Activated CD8-positive, alpha-beta memory T cell treated with anti-CD3 and anti-CD28 coated beads for 1 hour (primary cell): Measurements from ENCODE around the gene POLR2C.

Source experiments
- DNase-seq, 2 donors: peaks; one replicate each; pipeline ENCODE4 v3.0.0-alpha.2; 2020; ENCODE audit warnings: low read depth in 1 of 2; ENCODE audit errors: extremely low read depth in 1 of 2

Gene POLR2C

DNA sequence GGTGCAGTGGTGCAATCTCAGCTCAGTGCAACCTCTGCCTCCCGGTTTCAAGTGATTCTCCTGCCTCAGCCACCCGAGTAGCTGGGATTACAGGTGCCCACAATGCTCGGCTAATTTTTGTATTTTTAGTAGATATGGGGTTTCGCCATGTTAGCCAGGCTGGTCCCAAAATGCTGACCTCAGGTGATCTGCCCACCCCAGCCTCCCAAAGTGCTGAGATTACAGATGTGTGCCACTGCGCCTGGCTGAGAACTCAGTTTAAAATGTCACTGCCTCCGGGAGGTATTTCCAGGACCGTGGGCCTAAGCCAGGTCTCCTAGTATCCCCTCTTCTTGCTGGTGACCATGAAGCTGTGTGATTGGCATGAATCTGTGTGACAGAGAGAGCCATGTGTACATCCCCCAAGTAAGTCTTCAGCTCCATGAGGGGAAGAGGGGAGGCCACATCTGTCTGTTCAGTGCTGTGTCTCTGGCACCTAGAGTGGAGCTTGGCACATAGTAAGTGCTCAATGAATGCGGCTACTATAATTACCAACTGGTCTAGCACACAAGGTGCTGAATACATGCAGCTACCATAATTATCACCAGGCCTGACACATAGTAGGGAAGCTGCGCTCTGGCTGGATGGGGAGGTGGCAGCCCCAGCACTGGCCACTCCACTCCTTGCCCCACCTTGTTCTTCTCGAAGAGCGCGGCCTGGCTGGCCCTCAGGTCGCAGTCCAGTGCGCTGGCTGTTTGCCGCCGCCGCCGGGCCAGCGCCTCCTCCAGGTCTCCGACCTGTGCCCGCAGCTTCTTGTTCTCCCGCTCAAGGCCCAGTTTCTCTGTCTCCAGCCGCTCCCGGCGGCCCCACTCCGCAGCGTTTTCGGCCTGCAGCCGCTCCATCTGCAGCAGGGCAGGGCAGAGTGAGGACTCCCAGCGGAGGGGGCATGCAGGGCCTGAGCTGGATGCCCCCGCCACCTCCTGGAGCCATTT lies 55.2 kb downstream of the POLR2C start:
- no peak for DNase-seq

DNA sequence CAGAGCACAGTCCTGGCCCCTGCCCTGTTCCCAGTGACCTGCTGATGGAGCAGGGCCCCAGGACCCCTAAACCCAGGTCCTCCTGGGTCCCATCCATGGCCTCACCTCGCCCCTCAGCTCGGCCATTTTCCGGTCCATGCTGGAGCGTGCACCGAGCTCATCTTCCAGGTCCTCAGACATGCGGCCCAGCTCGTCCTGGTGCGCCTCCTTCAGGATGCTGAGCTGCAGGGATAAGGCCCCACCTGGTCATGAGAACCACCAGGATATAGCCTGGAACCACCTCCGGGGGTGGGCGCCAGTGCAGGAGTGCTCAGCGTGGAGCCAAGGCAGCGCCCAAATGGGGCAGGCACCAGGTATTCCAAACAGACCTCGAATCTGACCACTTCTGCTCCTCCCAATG lies 56.0 kb downstream of the POLR2C start:
- no peak for DNase-seq

DNA sequence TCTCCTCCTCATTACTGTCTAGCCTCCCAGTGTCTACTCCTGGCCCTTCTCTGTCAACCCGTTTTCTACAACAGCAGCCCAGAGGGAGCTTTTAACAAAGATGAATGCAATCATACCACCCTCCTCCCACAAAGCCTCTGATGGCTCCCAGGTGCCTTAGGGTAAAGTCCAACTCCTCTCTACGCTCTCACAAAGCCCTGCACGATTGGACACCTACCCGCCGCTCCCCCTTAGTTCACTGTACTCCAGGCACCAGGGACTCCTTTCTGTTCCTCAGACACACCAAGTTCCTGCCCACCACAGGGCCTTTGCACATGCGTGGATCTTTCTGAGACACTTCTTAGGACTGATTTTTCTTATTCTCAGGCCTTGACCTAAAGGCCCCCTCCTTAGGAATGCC lies 56.4 kb downstream of the POLR2C start:
- no peak for DNase-seq

GRCh38 chr16:57519796-57520360 lies 57.4 kb downstream of the POLR2C start:
- peak; percentile 57 to 77 for DNase-seq
